Hepatocyte (in vitro differentiated cells): ENCODE results near the gene RPTOR. TPM values are rescaled to one million over a fixed set of nuclear protein-coding genes. Genes with fewer than 3 reads are reported as not detected.

Source experiments
- DNase-seq: peaks from one replicate; pipeline ENCODE4 v3.0.0-alpha.2; 2016; ENCODE audit warnings: low spot score
- H2AFZ ChIP-seq: fragments of 200-600 bp; sonication (generic); 2 replicates; pipeline ENCODE4 v1.6.0; 2016; ENCODE audit warnings: antibody characterized with exemption, mild to moderate bottlenecking
- H3K27ac ChIP-seq: fragments of 200-600 bp; sonication (generic); 2 replicates; pipeline ENCODE4 v1.5.1; 2016; ENCODE audit warnings: mild to moderate bottlenecking
- H3K27me3 ChIP-seq: fragments of 200-600 bp; sonication (generic); 2 replicates; pipeline ENCODE4 v1.6.1; 2016
- H3K36me3 ChIP-seq: fragments of 200-600 bp; sonication (generic); replicated peaks from 2 replicates; pipeline ENCODE4 v1.5.1; 2016; ENCODE audit warnings: low read depth; ENCODE audit not compliant: insufficient read depth
- H3K4me1 ChIP-seq: fragments of 200-600 bp; sonication (generic); 2 replicates; pipeline ENCODE4 v1.5.1; 2016; ENCODE audit warnings: mild to moderate bottlenecking, moderate library complexity; ENCODE audit not compliant: insufficient read depth
- H3K4me2 ChIP-seq: fragments of 200-600 bp; sonication (generic); 2 replicates; pipeline ENCODE4 v1.6.0; 2016
- H3K4me3 ChIP-seq: fragments of 200-600 bp; sonication (generic); 2 replicates; pipeline ENCODE4 v1.5.1; 2016; ENCODE audit warnings: mild to moderate bottlenecking
- H3K79me2 ChIP-seq: fragments of 200-600 bp; sonication (generic); 2 replicates; pipeline ENCODE4 v1.6.0; 2017; ENCODE audit warnings: mild to moderate bottlenecking
- H3K9me2 ChIP-seq: fragments of 200-600 bp; sonication (generic); replicated peaks from 2 replicates; pipeline ENCODE4 v1.6.0; 2017; ENCODE audit warnings: mild to moderate bottlenecking; ENCODE audit not compliant: insufficient read depth
- H3K9me3 ChIP-seq: fragments of 200-600 bp; sonication (generic); 2 replicates; pipeline ENCODE4 v1.5.1; 2016; ENCODE audit warnings: low read depth, mild to moderate bottlenecking
- H4K20me1 ChIP-seq: fragments of 200-600 bp; sonication (generic); 2 replicates; pipeline ENCODE4 v1.6.0; 2016; ENCODE audit warnings: mild to moderate bottlenecking; ENCODE audit not compliant: insufficient read depth, poor library complexity, severe bottlenecking
- EZH2 ChIP-seq: fragments of 200-600 bp; sonication (generic); IDR thresholded peaks from 2 replicates; pipeline ENCODE4 v1.6.1; 2016; ENCODE audit warnings: antibody characterized with exemption, mild to moderate bottlenecking, borderline replicate concordance
- EZH2phosphoT487 ChIP-seq: fragments of 200-600 bp; sonication (generic); IDR thresholded peaks from one replicate; pipeline ENCODE4 v1.6.1; 2018; ENCODE audit warnings: antibody characterized with exemption, mild to moderate bottlenecking, low read depth, moderate library complexity; ENCODE audit not compliant: unreplicated experiment, severe bottlenecking
- WGBS: methylation state at CpG from one replicate; pipeline ENCODE4 v1.1.6; 2016; ENCODE audit warnings: low lambda C conversion rate; ENCODE audit errors: missing lambda C conversion rate; 5-methylcytosine and 5-hydroxymethylcytosine counted together
- polyA plus RNA-seq: library from polyadenylated mRNA; unstranded; fragments of >200 nt; fragmentation: Nextera tagmentation; extraction: Ambion mirVana; gene quantifications from 2 replicates; pipeline ENCODE4 v1.2.1, GENCODE V29; 2016
- total RNA-seq: library from RNA; depleted of rRNA; stranded (reverse); fragments of >200 nt; gene quantifications from 2 replicates; pipeline ENCODE4 v1.2.3, GENCODE V29; 2014
- TF ChIP-seq, protein P1 (sequence below): fragments of 200-600 bp; sonication (generic); IDR thresholded peaks from 2 replicates; pipeline ENCODE4 v1.5.1; 2016; ENCODE audit warnings: antibody characterized with exemption, mild to moderate bottlenecking; ENCODE audit not compliant: poor library complexity

RPTOR gene
- total and polyA plus RNA-seq, 2 experiments from 2014 or later, result 14.1 to 20.6 TPM

GRCh38 chr17:80890921-80891396, 346.3 kb downstream of the RPTOR start:
- Histone ChIP-seq H3K9me3 (no peaks in the 10 kb centered on the region), H3K4me2 (no peak overlapping the region), H3K36me3 (no peaks in the 10 kb centered on the region), H4K20me1 (no peaks in the 10 kb centered on the region), H3K27ac (peak overlapping the region; percentile 58), H3K9me2 (no peaks in the 10 kb centered on the region), H3K27me3 (no peaks in the 10 kb centered on the region), H3K4me3 (no peak overlapping the region), H3K4me1 (peaks cover 3% of the 10 kb centered on the region), H2AFZ (no peak overlapping the region), H3K79me2 (no peaks in the 10 kb centered on the region)
- WGBS, result 88% methylated on average over 18 of the region's 18 CpGs
- no peak for DNase-seq
- TF ChIP-seq EZH2phosphoT487 (no peak), EZH2 (no peak)
- TF ChIP-seq, protein P1, sequence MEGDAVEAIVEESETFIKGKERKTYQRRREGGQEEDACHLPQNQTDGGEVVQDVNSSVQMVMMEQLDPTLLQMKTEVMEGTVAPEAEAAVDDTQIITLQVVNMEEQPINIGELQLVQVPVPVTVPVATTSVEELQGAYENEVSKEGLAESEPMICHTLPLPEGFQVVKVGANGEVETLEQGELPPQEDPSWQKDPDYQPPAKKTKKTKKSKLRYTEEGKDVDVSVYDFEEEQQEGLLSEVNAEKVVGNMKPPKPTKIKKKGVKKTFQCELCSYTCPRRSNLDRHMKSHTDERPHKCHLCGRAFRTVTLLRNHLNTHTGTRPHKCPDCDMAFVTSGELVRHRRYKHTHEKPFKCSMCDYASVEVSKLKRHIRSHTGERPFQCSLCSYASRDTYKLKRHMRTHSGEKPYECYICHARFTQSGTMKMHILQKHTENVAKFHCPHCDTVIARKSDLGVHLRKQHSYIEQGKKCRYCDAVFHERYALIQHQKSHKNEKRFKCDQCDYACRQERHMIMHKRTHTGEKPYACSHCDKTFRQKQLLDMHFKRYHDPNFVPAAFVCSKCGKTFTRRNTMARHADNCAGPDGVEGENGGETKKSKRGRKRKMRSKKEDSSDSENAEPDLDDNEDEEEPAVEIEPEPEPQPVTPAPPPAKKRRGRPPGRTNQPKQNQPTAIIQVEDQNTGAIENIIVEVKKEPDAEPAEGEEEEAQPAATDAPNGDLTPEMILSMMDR, result no peak

DNA sequence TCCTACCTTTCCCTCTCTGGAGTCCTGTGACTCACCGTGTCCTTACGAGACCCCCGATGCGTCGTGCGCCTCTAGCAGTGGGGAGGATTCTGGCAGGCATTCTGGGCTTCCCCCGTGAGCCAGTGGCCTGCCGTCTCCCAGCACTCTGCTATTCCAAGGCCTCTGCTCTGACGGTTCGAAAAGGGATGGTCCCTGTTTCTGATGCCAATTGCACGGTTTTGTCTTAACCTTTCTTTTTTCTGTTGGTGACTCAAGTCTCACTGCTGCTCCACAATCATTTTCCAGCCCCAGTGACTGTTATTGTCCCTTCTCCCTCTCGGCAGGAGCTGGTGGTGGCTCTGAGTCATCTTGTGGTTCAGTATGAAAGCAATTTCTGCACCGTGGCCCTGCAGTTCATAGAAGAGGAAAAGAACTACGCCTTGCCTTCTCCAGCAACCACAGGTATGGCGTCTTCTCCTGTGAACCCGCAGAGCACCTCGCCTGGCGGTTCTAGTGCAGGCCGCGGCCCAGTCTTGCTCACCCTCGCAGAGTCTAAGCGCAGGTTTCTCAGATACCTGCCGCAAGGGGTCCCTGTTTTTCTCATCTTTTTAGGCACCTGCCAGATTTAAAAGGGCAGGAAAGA, 346.9 kb downstream of the RPTOR start:
- no peak for TF ChIP-seq EZH2
- H3K36me3 ChIP-seq, result no peaks in the 10 kb centered on the region
- no peak overlapping the region for H2AFZ ChIP-seq
- peaks cover 3% of the 10 kb centered on the region for H3K4me1 ChIP-seq
- no peak overlapping the region for H3K4me2 ChIP-seq
- peak overlapping the region; percentile 58 for H3K27ac ChIP-seq
- no peaks in the 10 kb centered on the region for H3K9me3 ChIP-seq
- no peak overlapping the region for H3K4me3 ChIP-seq
- H3K9me2 ChIP-seq, result no peaks in the 10 kb centered on the region
- 89% methylated on average over 23 of the region's 23 CpGs for WGBS
- no peaks in the 10 kb centered on the region for H4K20me1 ChIP-seq
- H3K79me2 ChIP-seq, result no peaks in the 10 kb centered on the region
- H3K27me3 ChIP-seq, result no peaks in the 10 kb centered on the region
- peak; percentile 26 for DNase-seq

- no peak overlapping the region for H3K4me3 ChIP-seq
- peak overlapping the region; percentile 58 for H3K27ac ChIP-seq
- no peaks in the 10 kb centered on the region for H3K9me2 ChIP-seq
- no peaks in the 10 kb centered on the region for H4K20me1 ChIP-seq
- H3K4me1 ChIP-seq, result peaks cover 3% of the 10 kb centered on the region
- H3K27me3 ChIP-seq, result no peaks in the 10 kb centered on the region
- no peak overlapping the region for H3K4me2 ChIP-seq
- H3K79me2 ChIP-seq, result no peaks in the 10 kb centered on the region
- H3K9me3 ChIP-seq, result no peaks in the 10 kb centered on the region
- no peak overlapping the region for H2AFZ ChIP-seq
- DNase-seq, result peak; percentile 68
- no peaks in the 10 kb centered on the region for H3K36me3 ChIP-seq
- TF ChIP-seq EZH2phosphoT487 (no peak), EZH2 (no peak)
- TF ChIP-seq, protein P1, result no peak
- WGBS, result 84% methylated on average over 35 of the region's 35 CpGs
These were observed 347.6 kb downstream of the RPTOR start for GRCh38 chr17:80892019-80892855.
